NCI-H1694 treated with DMSO at 0.1 percent for 48 hours (cell line): ENCODE data around the gene EIF4G3.
"Not testable (repeated sequence)": the region's sequence is repeated elsewhere in the genome, so short reads cannot be mapped to it uniquely, and the experiment has no call there.

Source experiments
- DNase-seq: peaks from one replicate; lab custom pipeline; 2025; lab: John Stamatoyannopoulos, UW

The EIF4G3 gene

GRCh38 chr1:20829531-20829930, 347.2 kb downstream of the EIF4G3 start:
- DNase-seq: no peak

DNA sequence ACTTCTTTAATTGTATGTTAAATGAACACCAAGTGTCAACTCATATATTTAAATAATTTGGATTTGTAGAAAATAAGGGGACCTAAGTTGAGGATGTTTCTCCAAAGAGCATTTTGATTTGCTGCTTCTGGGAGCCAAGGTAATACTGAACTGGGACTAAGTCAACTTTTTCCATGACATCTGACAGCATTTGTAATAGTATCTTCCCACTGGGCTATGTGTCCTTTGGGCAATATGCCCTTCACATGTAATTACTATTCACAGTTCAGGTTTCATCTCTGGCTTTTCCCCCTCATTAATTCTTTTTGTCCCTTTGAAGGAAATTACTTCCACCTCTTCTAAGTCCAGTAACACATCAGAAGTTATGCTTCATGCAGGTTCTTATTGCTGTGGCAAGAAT, 352.9 kb downstream of the EIF4G3 start:
- DNase-seq: no peak

GRCh38 chr1:20821466-20821865, 355.2 kb downstream of the EIF4G3 start:
- DNase-seq: no peak

DNA sequence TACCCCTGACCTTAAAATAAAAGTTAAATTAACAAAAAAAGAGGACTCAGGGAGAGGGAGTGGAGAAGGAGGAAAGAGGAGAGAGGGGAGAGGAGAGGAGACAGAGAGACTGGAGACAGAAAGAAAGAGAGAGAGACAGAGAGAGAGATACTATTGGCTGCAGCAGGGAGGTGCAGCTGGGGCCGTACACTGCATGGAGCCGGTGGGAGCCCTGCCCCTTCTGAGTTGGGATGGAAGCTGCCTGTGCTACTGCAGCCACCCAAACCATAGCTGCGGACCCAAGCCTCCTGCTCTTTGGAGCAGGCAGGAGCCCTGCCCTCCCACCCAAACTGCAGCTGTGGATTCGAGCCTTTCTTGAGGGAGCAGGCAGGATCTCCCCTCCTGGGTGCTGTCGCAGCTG, 356.9 kb downstream of the EIF4G3 start:
- no peak for DNase-seq

DNA sequence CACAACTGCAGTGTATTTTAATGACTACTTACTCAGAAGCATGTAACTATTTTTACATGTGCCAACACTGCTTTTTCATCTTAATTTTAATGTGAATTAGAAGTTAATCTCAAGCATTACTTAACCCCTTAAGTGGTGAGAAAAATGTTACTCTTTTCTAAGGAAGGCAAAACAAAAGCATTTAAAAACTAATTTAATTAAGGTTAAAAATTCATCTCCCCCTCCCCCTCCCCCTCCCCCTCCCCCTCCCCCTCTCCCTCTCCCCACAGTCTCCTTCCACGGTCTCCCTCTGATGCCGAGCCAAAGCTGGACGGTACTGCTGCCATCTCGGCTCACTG, 362.2 kb downstream of the EIF4G3 start:
- DNase-seq: no peak

- no peak for DNase-seq
Observed at GRCh38 chr1:20811916-20812315, 364.8 kb downstream of the EIF4G3 start.

DNA sequence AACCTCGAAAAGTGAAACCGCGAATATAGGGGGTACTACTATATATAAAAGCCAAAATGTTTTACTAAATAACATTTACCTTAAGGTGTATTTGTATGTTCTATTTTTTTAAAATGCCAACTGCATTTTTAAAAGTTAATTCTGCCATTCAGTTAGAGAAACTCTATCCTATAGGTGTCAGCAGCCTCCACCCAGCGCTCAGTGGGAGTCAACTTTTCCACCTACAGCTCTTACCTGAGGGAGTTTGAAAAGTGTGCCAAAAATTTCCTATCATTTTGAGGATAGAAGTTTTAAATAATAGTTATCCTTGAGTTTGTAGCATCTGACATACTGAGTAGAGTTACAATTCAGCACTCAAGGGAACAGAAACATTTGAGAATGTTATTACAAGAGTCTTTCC, 383.5 kb downstream of the EIF4G3 start:
- DNase-seq: no peak

GRCh38 chr1:20792196-20792595, 384.5 kb downstream of the EIF4G3 start:
- DNase-seq: no peak

DNA sequence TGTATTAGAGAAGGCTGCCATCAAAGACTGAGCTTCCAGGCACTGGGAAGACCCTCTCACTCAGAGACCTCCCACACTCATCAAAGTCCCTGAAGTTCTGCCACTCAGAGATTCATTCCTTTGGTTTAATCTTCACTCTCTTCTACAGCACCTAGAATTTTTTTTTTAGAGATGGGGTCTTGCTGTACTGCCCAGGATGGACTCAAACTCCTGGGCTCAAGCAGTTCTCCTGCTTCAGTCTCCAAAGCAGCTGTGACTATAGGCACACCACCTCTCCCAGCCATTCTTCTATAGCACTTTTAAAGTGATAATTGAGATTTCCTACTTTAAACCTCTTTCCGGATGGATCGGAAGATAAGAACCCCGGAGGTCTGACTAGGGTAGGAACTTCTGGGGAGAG, 385.9 kb downstream of the EIF4G3 start:
- DNase-seq: no peak

DNA sequence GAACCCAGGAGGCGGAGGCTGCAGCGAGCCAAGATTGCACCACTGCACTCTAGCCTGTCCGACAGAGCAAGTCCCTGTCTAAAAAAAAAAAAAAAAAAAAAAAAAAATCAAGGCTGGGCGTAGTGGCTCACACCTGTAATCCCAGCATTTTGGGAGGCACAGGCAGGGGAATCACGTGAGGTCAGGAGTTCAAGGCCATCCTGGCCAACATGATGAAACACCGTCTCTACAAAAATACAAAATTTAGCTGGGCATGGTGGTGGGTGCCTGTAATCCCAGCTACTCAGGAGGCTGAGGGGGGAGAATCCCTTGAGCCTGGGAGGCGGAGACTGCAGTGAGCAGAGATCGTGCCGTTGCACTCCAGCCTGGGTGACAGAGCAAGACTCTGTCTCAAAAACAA, 387.1 kb downstream of the EIF4G3 start:
- DNase-seq: not testable (repeated sequence)

GRCh38 chr1:20787840-20788795, 388.6 kb downstream of the EIF4G3 start:
- no peak for DNase-seq

- DNase-seq: peak; percentile 24
Observed at GRCh38 chr1:20787029-20787839, 389.5 kb downstream of the EIF4G3 start, which contains the start of gene HP1BP3. HP1BP3 (minus strand) TSS chr1:20787307; CDS start chr1:20780440, 6,867 bp downstream.

DNA sequence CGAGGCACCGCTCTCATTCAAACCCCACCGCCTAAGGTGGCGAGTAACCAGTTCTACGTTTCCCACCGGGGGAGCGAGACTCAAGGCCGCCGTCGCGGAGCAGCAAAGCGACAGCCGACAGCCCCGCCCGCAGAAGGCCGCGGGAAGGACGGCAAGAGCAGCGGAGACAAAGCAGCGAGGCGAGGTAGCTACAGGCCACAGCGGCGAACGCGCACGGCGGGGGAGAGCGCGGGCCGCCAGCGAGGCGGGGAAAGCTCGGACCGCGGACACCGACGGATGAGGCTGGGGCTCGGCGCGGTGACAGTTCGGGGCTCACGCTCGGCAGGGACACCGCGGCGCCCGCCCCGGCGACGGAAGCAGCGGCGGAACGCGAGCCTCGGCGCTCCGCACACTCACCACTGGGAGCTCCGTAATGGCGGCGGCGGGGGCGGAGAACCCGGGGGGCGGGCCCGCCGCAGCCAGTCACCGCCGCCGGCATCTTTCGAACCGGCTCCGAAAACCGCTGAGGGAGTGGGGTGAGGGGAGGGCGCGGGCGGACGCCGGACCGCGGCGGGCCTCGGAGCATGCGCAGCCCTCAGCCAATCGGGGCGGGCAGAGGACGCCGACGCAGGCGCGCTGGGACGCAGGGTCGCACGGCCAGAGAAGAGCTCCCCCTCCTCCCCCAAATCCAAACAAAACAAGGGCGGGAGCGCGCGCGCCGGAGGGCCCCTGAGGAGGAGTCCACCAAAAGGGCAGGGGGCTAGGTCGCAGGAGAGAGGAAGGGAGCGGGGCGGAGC, 390.3 kb downstream of the EIF4G3 start:
- DNase-seq: peak; percentile 83

GRCh38 chr1:20785907-20786252, 390.8 kb downstream of the EIF4G3 start:
- DNase-seq: no peak

DNA sequence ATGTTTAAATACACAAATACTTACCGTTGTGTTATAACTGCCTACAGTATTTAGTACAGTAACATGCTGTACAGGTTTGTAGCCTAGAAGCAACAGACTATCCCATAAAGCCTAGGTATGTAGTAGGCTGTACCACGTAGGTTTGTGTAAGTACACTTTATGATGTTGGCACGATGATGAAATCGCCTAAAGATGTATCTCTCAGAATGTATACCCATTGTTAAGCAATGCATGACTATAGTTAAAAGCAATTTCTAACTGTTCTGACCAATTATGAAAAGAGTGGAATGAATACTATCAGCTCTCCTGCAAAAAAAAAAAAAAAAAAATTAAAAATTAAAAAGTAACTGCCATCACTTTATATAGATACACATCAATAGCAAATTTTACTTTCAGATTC, 401.0 kb downstream of the EIF4G3 start:
- no peak for DNase-seq

DNA sequence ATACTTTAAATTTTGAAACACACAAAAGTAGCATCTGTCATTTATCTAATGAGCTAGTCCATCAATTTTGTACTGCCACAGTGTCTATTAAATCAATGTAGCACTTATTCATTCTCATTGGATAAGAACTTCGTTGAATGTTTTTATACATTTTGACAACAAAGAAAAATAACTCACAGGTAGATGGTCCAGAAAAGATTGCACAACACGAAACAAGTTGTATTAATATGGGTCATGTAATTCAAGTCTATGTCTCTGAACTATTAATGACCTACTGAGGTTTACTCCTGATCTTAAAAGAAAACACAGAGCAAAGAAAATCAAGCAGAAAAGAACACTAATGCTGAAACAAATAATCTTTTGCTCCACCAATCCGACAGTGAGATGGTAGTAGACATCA, 404.9 kb downstream of the EIF4G3 start:
- DNase-seq: no peak

- DNase-seq: no peak
Observed at GRCh38 chr1:20770314-20771087, 406.2 kb downstream of the EIF4G3 start.

GRCh38 chr1:20767271-20767670, 409.4 kb downstream of the EIF4G3 start:
- DNase-seq: no peak

- DNase-seq: no peak
Observed at GRCh38 chr1:20763417-20763816, 413.3 kb downstream of the EIF4G3 start.

DNA sequence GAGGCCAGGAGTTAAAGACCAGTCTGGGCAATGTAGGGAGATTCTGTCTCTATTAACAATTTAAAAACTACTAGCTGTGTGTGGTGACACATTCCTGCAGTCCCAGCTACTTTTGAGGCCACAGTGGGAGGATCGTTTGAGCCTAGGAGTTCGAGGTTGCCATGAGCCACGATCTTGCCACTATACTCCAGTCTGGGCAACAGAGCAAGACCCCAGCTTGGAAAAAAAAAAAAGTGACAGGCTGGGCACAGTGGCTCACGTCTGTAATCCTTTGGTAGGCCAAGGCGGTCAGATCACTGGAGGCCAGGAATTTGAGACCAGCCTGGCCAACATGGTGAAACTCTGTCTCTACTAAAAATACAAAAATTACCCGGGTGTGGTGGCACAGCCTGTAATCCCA, 416.4 kb downstream of the EIF4G3 start:
- DNase-seq: no peak
